Endothelial cell of umbilical vein (primary cell): ENCODE results near the gene LPP.
A peak's percentile ranks its signal among the peaks of the same experiment; 100 is the strongest.

ENCODE experiments used
- POLR2AphosphoS5 ChIP-seq: IDR thresholded peaks from 2 replicates; pipeline ENCODE4 v1.6.1; 2012; ENCODE audit warnings: low read depth, mild to moderate bottlenecking, control low read depth, low read length, moderate library complexity; ENCODE audit not compliant: insufficient read depth
- TF ChIP-seq, protein P1 (sequence below), 2 donors: IDR thresholded peaks; 1 replicate in 1 of 2; 2 replicates in 1 of 2; pipeline ENCODE4 v1.5.1; 2011; ENCODE audit warnings: low read length in 2 of 2, mild to moderate bottlenecking in 2 of 2, moderate library complexity in 2 of 2, control low read depth in 1 of 2, inconsistent platforms in 1 of 2, low read depth in 1 of 2; ENCODE audit not compliant: insufficient read depth in 1 of 2; ENCODE audit errors: extremely low read depth in 1 of 2

DNA sequence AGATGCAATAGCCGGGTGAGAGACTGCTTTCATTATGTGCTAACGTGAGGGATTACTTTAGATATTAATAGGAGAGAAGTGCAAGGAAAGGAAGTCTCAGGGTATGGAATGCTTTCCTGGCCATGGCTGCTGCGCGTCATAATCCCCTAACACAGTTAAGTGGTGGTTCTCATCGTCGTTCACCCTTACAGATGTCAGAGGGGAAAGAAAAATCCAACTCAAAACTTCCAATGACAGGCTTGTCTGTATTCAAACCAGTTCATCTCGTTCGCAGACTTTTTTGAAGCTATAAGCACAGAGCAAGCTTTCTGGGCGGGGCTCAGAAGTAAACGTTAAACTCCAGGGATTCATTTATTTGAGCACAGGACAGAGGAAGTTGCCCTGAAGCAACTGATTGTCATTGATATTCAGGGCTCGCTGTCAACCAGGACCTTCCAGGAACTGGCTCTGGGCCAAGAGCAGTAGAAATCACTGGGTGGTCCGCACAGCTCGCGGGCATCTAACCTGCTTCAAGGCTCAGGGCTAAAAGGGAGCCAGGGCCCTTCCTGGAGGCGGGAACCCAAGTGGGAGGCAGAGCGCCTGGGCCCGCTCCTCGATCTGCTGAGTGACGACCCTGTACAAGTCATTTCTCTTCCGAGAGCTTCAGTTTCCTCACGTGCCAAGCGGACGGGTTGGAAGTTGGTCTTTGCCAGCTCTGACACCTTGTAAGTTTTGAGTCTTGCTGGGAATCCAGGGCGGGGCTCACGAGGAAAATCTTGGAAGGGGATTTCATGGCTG is 1.1 kb upstream of the LPP start:
- TF ChIP-seq, protein P1, sequence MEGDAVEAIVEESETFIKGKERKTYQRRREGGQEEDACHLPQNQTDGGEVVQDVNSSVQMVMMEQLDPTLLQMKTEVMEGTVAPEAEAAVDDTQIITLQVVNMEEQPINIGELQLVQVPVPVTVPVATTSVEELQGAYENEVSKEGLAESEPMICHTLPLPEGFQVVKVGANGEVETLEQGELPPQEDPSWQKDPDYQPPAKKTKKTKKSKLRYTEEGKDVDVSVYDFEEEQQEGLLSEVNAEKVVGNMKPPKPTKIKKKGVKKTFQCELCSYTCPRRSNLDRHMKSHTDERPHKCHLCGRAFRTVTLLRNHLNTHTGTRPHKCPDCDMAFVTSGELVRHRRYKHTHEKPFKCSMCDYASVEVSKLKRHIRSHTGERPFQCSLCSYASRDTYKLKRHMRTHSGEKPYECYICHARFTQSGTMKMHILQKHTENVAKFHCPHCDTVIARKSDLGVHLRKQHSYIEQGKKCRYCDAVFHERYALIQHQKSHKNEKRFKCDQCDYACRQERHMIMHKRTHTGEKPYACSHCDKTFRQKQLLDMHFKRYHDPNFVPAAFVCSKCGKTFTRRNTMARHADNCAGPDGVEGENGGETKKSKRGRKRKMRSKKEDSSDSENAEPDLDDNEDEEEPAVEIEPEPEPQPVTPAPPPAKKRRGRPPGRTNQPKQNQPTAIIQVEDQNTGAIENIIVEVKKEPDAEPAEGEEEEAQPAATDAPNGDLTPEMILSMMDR (IDR thresholded peaks at IDR 0.05; ENCODE audit: extremely low read depth in 1 of 2, insufficient read depth in 1 of 2, low read depth in 1 of 2, low read length in 2 of 2), result no peak
- TF ChIP-seq POLR2AphosphoS5, result peak; percentile 17
